Stimulated activated CD4-positive, alpha-beta T cell treated with anti-CD3 and anti-CD28 coated beads, Interleukin-1b, Interleukin-23, amount 100 ng/mL, for 1 hour (primary cell): Measurements from ENCODE around the gene DGKI.

Experiments used
- DNase-seq, 2 donors: peaks; one replicate each; pipeline ENCODE4 v3.0.0-alpha.2; 2020; ENCODE audit warnings: low read depth in 2 of 2

The DGKI gene

DNA sequence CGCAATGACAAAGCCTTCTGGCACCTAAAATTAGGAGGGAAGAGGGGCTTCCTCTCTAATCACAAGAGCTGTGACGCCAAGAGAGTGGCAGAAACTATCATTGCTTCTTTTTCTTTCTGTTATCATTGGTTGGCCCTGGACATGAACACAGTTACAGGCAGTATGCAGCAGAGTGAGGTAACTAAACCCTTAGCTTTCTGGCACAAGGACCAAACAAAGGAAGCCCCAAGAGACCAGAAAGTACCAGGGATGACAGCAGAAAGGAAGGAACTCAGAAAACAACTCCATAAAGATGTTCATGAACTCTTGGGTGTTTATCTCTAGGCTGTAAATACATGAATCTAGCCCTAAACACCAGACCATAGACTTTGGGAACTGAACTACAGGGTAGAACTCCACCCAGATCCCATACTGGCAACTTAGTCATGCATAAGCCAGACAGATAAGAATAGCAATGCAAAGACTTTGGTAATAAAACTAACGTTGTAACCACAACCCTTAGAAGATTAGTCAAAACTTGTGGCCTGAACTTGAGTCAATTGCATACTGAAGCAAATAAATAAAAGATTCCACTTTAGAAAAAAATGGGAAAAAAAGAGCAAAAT lies 307.6 kb downstream of the DGKI start:
- DNase-seq, result no peak

DNA sequence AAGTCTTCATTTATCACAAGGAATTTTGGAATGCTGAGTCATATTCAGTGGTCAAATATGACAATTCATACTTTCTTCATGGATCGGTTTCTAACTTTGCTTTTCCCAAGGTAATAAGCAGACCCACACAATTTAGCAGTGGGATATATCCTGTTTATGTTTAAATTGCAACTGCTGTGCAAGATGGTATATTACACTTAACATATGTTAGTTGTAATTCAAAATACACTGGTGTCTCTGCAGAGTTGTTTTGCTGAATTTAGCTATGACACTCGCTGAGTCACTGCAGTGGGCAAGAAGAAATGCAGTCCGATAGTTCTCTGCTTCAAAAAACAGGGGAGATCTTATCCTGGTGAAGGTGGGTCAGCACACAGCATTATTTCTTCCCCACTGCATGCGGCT lies 308.4 kb downstream of the DGKI start:
- DNase-seq, result no peak

DNA sequence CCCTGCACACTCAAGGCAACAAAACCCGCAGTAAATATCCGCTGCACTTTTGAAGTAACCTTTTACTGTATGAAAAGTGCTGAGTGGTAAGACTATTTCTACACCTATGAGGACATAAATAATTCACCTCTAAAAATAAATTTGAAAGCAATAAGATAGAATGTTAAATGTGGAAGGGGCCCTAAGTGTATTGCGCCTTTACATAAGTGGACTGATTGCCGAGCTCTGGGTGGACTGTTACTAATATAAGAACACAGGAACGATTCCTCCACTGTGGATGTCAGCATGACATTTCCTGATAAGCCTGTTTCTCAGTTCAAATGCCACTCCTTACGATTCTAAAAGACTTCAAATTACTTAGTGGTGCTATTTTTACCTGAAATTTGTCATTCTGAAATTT lies 311.2 kb downstream of the DGKI start:
- DNase-seq, result no peak

DNA sequence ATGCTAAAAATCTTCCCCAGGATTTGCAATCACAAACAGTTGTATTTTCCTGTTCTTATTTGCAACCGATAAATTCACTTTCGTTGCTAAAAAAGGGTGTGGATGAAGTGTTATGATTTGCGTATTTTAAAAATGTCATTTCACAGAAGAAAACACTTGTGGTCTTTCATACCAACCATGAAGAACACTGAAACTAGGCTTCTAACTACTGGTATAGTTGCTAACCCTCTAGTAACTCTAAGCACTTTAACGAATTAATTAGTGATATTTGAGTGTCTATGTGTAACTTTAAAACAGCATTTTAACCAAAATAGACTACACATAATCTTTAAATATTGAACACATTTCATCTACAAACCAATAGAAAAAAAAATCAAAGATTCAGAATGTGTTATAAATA lies 315.1 kb downstream of the DGKI start:
- no peak for DNase-seq

DNA sequence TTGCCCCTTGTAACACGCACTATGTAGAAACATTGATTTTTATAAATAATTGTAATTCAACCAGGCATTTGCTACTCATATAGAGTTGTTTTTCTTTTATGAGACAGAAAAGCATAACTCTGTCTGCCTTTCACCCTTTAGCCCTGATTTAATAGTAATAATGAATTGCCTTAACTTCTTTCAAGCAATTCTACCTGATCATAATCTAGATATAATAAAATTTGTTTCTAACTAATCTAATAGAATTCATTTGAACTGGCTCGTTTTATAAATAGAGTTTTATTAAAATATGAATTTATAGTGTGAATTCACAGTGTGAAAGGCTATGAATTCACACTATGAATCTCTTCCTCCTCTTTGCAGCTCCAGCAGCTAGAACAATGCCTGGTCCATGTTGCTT lies 319.1 kb downstream of the DGKI start:
- no peak for DNase-seq

DNA sequence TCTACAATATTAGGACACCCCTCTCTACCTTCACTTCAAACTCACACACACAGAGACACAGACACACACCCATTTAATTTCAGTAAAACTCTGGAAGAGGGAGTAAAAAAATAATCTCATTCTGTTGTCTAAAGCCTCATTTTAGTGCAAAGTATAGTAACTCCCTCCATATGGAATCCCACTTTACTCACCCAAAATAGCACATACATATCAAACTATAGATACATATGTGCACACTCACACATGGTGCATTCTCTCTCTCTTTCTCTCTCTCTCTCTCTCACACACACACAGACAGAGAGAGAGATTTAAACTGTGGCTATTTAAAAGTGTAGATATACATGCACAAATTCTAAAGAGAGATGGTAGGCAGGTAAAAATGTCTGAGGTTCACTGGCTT lies 323.6 kb downstream of the DGKI start:
- no peak for DNase-seq

DNA sequence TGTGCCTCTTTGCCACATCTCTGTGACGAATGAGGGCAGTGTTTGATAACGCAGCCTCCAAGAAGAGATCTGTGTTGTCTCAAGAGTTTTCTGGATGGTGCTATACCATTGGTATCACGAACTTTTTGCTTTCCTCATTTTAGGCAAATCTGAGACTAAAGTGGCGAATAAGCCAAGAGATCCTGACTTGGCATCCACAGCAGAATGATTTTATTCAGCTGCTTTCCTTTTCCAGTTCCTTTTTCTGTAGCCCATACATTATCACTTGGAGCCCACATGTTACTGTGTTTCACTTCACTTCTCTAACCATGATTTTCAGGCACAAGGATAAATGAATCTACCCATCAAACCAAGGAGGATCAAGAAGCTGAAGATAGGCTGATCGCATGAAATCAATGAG lies 325.3 kb downstream of the DGKI start:
- no peak for DNase-seq

DNA sequence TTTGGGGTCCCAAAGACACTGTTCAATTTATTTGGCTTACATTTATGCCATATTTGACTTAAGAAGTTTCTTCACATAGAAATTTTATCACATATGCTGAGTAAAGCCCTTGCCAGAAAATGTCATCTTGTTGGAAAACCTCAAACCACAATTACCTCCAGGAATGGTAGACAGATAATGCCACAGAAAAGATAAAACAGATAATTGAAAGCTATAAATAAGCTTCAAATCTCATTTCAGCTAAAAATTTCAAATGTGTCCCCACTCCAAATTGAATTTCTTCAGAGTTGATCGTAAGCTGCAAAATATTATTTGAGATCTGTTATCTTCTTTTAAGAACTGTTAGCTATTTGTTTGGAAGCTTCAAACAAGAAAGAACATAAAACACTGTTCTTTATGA lies 326.8 kb downstream of the DGKI start:
- DNase-seq, result no peak

DNA sequence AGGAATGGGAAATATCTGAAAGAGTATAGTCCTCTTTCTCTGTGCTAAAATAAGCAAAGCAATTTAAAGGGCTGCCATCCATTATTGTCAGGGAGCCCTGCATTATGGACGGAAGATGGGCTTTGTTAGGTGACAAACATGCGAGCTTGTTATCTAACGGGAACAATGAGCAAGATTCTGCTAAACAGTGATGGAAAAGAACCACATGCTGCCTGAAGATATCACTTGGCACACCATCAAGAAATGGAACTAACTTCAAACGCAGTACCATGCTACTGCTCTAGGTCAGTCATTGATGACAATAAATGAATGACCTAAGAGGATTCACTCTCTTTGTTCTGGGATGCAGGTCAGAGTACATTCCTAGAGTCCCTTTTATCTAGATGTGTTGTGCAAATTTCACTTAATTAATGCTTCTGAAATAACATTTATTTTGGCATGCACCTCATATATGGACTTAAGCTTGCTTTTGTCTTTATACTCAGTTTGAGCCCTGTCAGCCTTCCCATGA lies 327.5 kb downstream of the DGKI start:
- DNase-seq, result no peak

DNA sequence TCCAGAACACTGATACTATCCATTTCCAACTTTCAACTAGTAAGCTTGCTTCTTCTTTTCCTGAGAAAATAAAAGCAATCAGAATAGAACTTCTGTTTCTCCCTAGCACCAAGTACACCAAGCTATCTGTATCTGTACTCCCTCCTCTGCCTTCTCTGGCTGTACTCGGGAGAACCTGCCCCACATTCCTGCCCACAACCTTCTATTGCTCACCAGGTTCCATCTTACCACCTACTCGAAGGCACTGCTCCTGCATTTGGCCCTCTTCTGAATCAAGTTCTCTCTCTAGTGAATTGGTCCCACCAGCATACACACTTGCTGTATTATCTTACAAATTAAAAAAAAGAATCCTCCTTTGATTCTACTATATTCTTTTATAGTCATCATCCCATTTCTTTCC lies 333.7 kb downstream of the DGKI start:
- no peak for DNase-seq

DNA sequence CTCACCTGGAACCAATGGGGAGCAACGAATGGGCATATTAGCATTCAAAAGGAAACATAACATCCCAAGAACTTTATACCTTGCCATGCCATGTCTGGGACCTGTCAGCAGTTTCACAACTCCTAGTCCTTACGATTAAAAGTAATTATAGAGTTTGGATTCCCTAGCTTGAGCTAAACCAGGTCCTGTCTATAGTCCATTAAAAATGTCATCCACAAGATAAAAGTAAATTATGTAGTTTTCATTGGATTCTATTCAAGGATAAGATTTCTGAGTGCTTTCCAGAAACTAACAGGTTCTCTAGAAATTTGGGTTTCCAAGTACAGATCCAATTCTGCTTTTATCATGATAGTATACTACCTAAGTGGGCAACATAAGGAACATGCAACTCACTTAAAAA lies 339.7 kb downstream of the DGKI start:
- DNase-seq, result no peak

DNA sequence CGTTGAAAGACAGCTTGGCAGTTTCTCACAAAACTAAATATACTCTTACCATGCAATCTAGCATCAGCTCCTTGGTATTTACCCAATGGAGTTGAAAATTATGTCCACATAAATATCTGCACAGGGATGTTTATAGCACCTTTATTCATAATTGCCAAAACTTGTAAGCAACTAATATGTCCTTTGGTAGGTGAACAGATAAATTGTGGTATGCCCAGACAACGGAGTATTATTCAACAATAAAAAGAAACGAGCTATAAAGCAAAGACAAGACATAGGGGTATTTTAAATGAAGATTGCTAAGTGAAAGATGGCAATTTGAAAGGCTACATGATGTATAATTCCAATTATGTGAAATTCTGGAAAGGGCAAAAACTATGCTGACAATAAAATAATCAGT lies 340.7 kb downstream of the DGKI start:
- no peak for DNase-seq

DNA sequence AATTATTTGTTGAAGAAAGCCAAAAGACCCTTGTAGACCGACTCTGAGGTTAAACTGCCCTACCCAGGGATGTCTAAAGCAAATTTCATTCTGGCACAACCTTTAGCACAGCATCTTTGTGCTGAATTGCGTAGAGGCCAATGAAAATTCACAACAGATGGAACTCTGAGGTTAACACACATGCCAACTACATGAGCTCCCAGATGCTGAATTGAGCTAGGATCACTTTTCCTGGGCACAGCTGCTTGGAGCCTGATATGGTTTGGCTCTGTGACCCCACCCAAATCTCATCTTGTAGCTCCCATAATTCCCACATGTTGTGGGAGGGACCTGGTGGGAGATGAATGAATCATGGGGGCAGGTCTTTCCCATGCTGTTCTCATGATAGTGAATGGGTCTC lies 345.2 kb downstream of the DGKI start:
- no peak for DNase-seq

DNA sequence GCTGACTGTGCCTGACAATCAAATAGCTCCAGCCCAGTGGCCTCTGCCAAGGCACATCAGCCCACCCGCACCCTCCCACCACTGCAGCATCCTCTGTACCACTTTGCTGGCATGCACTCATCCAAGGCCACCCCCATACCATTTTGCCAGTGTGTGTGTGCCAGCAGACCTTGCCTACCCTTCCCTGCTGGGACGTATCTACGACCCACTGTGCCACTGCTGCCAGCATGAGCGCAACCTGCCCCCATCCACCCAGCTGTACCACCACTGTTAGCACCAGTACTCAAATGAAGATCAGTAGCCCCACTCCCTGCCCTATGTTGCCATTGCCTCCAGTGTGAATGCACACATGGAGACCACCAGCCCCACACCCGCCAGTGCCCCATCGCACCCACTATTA lies 353.9 kb downstream of the DGKI start:
- DNase-seq, result no peak

DNA sequence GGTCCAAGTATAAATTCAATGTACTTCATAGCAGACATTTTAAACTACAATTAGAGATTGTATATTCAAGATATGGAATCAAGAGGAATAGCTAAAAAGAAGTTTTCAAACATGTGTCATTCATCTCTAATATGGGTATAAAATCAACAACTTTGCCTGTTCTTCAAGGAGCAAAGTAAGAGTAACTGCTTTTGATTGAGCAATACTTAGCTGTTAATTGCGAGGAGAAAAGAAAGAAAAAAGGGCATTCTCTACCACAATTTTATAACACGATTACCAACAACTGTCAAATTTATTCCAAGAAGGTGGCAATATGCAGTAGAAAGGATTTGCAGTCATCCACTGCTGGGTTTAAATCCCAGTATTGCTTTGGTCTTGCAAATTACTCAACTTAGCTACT lies 356.9 kb downstream of the DGKI start:
- DNase-seq, result no peak

DNA sequence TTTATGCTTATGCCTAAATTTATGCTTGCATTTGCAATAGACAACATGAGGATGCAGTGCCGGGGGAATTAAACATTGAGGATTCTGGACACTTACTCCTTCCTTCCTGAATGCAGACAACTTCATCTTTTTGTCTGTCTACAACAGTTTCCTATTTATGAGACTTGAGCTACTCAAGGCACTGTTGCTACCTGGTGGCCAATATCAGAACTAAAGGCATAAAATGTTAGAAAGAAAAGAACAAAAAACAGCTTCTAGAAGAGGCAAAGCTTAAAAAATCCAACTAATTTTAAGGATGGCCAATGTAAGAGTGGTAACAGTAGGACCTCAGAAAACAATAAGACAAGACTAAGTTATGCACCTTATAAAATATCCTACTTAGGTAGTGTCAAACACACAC lies 358.7 kb downstream of the DGKI start:
- DNase-seq, result no peak

DNA sequence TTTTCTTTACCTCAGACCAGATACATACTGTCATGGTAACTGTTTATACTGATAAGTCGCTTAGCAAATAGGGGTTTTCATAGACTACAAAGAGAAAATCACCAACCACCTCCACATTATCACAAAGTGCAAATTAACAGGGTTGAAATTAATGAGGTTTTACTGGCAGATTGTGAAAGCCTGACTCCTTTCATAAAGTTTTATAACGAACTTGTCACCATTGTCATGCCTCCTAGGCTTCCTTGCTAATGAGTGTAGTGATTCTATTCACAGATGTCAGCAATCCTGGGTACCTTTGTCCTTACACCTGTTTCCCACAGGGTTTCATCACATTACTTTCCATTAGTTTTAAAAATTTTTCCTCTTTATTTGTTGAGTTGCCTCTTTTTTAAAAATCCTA lies 361.0 kb downstream of the DGKI start:
- no peak for DNase-seq

DNA sequence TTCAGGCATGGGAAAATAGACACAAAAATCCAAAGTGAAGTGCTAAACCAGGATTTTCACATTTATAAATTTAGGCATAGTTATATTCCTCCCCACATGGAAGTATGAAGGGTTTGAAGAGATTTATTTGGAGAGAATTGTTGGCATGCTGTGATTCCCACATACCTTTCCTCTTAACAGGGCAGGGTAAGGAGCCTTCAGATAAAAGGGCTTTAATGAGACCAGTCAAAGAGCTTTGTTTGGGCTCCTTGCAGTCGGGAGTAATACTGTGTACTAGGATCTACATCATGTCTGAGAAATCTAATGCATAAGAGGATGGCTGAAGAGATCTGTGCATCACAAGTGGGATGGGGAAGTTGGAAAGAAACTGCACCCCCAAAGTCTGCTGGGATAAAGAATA lies 362.4 kb downstream of the DGKI start:
- DNase-seq, result no peak

DNA sequence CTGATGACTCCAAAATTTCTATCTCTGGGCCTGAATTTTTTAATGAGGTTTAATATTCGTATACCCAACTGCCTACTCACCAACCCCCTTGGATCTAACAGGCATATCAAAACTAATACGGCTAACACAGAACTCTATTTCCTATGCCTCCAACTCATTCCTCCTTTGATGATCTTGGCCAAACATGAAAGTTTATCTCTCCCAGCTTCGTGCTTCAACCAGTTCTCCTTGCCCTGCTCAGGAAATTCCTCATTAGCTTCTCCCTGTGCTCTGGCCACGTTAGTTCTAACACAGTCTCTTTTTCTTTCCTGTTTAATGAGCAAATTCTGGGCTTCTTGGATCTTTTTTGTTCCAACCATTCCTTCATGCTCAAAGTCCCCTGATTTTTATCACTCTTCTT lies 364.3 kb downstream of the DGKI start:
- DNase-seq, result no peak

DNA sequence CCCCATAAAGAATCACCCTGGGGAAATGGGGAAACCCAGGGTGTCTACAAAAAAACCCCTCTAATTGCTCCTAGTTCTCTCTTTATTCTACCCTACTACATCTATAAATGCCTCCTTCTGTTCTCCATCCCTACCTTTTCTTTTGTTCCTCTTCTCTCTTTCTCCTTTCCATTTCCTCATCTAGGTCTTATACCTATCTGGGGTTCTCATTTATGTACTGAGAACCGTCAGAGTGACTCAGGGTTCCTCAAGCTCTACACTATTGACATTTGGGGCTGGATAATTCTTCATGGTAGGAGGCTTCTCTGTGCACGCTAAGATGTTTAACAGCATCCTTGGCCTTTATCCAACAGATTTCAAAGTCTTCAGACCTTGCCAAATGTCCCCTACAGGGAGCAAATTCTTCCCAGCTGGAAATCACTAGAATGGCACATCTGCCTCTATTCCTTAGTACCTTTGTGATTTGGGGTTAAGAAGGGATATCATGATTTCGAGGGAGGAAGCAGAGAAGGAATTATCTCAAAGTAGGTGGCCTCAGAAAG lies 365.9 kb downstream of the DGKI start:
- no peak for DNase-seq

DNA sequence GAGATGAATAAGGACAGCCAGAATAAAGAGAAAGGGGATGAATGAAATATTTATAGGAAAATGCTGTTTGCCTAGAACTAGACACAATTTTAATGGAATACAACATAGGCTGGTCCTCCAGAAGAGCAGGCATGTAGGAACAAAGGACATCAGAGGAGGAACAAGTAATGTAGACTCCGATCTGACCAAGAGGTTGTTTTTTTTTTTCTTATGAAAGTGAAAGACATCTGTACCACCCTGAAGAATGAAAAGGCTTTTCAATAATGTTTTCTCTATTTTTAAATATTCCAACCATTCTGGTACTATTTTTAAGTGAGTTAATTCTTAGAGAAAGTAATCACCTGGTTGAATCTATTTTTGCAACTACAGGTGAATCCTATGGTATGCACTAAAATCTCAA lies 366.4 kb downstream of the DGKI start:
- DNase-seq, result no peak

DNA sequence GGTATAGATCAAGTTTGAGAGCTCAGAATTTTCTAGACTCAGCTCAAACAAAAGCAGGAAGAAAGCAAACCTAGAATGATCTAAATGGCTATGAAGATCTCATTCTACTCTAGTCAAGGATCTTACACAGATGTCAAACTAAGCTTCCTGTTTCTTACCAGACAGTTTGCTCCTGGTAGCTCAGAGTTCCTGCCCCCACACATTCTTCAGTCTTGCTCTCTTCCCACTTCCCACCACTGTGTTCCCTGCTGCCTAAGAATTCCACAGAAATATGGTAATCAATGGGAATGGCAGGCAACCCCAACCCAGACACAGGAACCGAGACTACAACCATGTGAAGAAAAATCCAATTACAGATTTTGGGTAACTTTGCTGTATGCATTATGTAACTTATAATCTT lies 369.8 kb downstream of the DGKI start:
- no peak for DNase-seq

DNA sequence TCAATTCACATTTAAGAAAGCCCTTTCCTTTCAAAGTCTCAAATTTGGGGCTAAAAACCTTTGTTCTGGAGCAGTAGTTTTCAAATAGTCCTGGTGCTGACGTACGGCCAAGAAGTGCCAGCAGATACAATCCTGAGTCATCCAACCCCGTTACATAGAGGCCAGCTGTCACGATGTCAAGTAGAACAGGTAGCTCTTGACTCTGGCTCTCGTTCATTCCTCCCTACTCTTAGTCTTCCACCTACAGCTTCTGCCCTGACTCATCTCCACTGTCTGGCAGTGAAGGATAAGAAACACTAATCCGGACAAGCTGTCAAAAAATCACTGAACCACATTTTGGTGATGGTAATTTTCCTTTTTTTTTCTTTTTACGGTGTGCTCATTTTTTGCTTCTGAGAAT lies 370.8 kb downstream of the DGKI start:
- DNase-seq, result no peak

DNA sequence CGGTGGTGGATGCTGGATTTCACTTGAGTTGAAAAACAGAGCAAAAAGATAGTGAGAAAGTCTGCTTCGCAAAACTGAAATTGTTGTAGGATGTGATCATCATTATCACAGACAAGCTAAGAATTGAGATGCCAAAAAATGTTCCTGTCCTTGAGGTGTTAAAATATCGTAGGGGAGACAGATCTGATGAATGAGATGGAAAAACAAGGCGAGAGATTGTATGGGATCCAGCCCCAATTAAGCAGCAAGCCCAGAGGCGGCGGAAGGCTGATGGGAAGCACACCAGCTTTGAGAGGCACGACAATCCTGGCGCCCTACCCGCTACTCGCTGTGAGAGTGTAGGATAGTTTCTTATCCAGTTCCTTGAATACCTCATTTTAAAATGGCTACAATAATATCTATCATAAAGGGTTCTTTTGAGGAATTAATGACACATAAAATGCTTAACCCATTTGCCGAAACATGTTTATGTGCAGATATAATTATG lies 372.2 kb downstream of the DGKI start:
- no peak for DNase-seq
